ENCODE data around the gene MBTPS1. TPM values are rescaled to one million over a fixed set of nuclear protein-coding genes. Genes with fewer than 3 reads are reported as not detected.

The MBTPS1 gene
- total RNA-seq, 1 donor from 2014 or later: 54.5 TPM

GRCh38 chr16:84048270-84048669, 68.5 kb downstream of the MBTPS1 start:
- DNase-seq (ENCODE audit: low spot score): no peak
- peaks cover 13% of the 10 kb centered on the region for H3K36me3 Mint-ChIP-seq (ENCODE audit: low read depth)
- no peak overlapping the region for H3K4me3 Mint-ChIP-seq
- intact Hi-C loops (cut with micrococcal nuclease): no loop called here
- no peak overlapping the region for H3K27ac Mint-ChIP-seq
- H3K9me3 Mint-ChIP-seq: no peaks in the 10 kb centered on the region
- H3K4me1 Mint-ChIP-seq (ENCODE audit: low read depth): no peaks in the 10 kb centered on the region
- H3K27me3 Mint-ChIP-seq (ENCODE audit: insufficient read depth): peaks cover 10% of the 10 kb centered on the region

DNA sequence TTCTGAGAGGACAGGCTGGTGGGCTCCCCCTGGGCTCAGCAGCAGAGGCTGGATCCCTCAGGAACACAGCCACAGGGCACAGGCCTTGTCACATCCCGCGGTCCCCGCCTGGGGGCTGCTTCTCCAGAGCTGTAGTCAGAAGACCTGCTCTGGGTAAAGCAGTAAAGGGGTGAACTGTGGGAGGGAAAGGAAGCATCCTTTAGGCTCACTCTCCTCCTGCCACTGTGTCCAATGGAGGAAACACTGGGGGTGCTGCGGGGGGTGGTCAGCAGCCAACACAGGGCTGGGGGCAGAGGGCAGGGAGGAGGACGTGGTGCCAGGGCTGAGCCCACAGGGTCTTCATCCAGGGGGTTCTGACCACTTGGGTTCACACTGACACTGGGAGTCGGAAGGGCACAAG, 69.1 kb downstream of the MBTPS1 start:
- Mint-ChIP-seq H3K36me3 (ENCODE audit: low read depth) (peaks cover 7% of the 10 kb centered on the region), H3K9me3 (no peaks in the 10 kb centered on the region)

GRCh38 chr16:84047206-84047605, 69.5 kb downstream of the MBTPS1 start:
- peaks cover 10% of the 10 kb centered on the region for H3K27me3 Mint-ChIP-seq (ENCODE audit: insufficient read depth)
- H3K4me1 Mint-ChIP-seq (ENCODE audit: low read depth): no peaks in the 10 kb centered on the region
- H3K4me3 Mint-ChIP-seq: no peak overlapping the region
- H3K27ac Mint-ChIP-seq: no peak overlapping the region
- DNase-seq (ENCODE audit: low spot score): no peak
- no peaks in the 10 kb centered on the region for H3K9me3 Mint-ChIP-seq
- peaks cover 4% of the 10 kb centered on the region for H3K36me3 Mint-ChIP-seq (ENCODE audit: low read depth)
- intact Hi-C loops (cut with micrococcal nuclease): no loop called here

More for the DNA sequence above, 69.1 kb downstream of the MBTPS1 start:
- Mint-ChIP-seq H3K4me3 (no peak overlapping the region), H3K27ac (no peak overlapping the region), H3K4me1 (ENCODE audit: low read depth) (no peaks in the 10 kb centered on the region), H3K27me3 (ENCODE audit: insufficient read depth) (peaks cover 10% of the 10 kb centered on the region)
- no peak for DNase-seq (ENCODE audit: low spot score)
- intact Hi-C loops (cut with micrococcal nuclease): no loop called here

- Mint-ChIP-seq H3K9me3 (no peaks in the 10 kb centered on the region), H3K4me1 (ENCODE audit: low read depth) (no peaks in the 10 kb centered on the region), H3K36me3 (ENCODE audit: low read depth) (peaks cover 3% of the 10 kb centered on the region), H3K27ac (no peak overlapping the region), H3K4me3 (no peak overlapping the region), H3K27me3 (ENCODE audit: insufficient read depth) (peaks cover 12% of the 10 kb centered on the region)
- no peak for DNase-seq (ENCODE audit: low spot score)
- intact Hi-C loops (cut with micrococcal nuclease): no loop called here
Observed at GRCh38 chr16:84045818-84046470, 70.8 kb downstream of the MBTPS1 start.

DNA sequence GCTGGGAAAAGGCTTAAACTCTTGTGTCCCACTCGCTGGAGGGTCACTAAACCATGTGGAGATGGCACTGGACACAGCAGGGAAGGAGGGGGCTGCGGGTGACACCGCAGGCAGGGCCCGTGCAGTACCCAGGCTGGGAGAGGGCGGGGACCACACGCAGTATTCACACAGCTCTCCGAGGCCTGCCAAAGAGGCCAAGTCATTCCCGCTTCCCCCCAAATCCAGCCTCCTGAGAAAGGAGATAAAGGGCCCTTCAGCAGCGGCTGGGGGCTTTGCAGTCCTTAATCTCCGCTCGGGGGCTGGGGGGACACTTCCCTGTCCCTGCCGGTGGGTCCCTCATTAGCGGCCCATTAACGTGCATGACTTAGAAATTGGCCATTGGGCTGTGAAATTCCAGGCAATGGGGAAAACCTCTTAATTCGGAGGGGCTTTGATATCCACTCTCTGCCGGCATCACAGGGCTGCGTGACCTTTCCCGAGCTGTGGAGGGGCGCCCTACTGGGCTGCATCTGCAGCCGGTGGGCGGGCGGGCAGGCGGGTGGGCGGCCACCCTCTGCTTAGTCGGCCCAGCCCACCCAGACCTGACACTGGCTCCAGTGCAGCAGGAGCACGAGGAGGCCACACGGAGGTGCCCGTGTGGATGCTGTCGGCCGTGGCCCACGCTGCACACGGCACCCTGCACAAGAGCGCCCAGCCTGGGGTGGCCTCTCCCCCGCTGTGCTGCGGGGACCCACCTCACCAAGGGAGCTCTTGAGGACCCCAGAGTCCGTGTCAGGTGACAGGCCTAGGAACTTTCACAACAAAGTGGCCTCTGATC, 71.5 kb downstream of the MBTPS1 start:
- H3K36me3 Mint-ChIP-seq (ENCODE audit: low read depth): no peaks in the 10 kb centered on the region
- peaks cover 12% of the 10 kb centered on the region for H3K27me3 Mint-ChIP-seq (ENCODE audit: insufficient read depth)
- no peaks in the 10 kb centered on the region for H3K4me1 Mint-ChIP-seq (ENCODE audit: low read depth)
- no peak overlapping the region for H3K27ac Mint-ChIP-seq
- H3K4me3 Mint-ChIP-seq: no peak overlapping the region
- intact Hi-C loops (cut with micrococcal nuclease): no loop called here
- DNase-seq (ENCODE audit: low spot score): no peak
- H3K9me3 Mint-ChIP-seq: no peaks in the 10 kb centered on the region

GRCh38 chr16:84044118-84044488, 72.6 kb downstream of the MBTPS1 start:
- intact Hi-C loops (cut with micrococcal nuclease): no loop called here
- H3K36me3 Mint-ChIP-seq (ENCODE audit: low read depth): no peaks in the 10 kb centered on the region
- H3K27me3 Mint-ChIP-seq (ENCODE audit: insufficient read depth): peaks cover 12% of the 10 kb centered on the region
- no peaks in the 10 kb centered on the region for H3K9me3 Mint-ChIP-seq
- DNase-seq (ENCODE audit: low spot score): no peak
- no peak overlapping the region for H3K27ac Mint-ChIP-seq
- no peak overlapping the region for H3K4me3 Mint-ChIP-seq
- H3K4me1 Mint-ChIP-seq (ENCODE audit: low read depth): no peaks in the 10 kb centered on the region

DNA sequence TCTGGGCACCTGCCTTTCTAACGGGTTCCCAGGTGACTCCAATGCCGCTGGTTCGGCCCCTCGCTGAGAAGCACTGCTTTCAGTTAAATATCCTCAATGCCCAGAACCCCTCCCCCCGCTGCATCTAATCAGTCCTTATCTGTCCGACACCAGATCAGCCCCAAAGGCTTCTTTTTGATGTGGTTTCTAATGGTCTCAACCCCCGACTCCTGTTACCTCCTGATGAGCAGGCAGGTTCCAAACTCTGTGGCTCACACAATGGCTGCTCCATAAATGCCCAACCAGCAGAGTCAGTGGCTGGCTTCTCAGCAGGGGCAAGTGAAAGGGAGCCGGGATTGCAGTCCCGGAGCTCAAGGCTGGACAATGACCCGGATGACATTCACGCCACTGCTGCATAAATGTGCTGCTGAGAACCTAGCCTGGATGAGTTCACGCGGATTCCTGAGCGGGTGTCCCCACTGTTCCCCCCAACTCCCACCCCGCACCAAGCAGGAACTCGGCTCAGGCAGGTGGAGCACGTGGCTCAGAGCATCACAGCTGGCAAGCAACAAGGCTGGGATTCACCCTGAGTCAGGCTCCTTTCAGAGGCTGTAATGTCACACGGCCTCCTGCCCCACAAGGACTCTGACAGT, 73.1 kb downstream of the MBTPS1 start:
- no peak for DNase-seq (ENCODE audit: low spot score)
- intact Hi-C loops (cut with micrococcal nuclease): no loop called here
- H3K27me3 Mint-ChIP-seq (ENCODE audit: insufficient read depth): peaks cover 15% of the 10 kb centered on the region
- no peaks in the 10 kb centered on the region for H3K9me3 Mint-ChIP-seq
- no peak overlapping the region for H3K27ac Mint-ChIP-seq
- no peak overlapping the region for H3K4me3 Mint-ChIP-seq
- H3K4me1 Mint-ChIP-seq (ENCODE audit: low read depth): no peaks in the 10 kb centered on the region
- H3K36me3 Mint-ChIP-seq (ENCODE audit: low read depth): no peaks in the 10 kb centered on the region

DNA sequence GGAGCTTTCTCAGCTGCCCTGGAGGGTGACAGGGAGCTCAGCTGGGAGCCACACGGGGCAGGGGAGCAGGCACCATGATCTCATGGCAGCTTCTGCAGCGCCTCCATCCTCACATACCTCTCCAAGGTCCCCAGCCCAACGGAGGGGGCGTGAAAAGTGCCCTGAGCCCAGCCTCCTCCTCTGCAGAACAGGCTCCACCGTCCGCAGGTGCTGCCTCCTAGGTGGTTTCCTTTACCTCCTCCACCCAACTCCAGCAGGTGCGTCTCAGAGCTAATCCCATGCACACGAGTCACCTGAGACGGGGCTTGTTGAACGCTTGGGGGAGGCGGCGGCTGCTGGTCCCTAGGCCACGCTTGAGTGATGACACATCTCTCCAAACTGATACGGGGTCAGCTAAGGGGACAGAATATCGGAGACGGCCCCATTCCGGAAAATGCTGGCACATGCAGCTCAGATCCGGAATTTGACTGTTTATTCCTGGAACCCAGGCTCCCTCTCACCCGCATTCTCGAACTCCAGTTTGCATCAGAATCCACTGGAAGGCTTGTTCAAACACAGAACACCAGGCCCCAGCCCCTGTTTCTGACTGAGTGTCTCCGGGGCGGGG, 73.8 kb downstream of the MBTPS1 start:
- H3K27ac Mint-ChIP-seq: no peak overlapping the region
- no peaks in the 10 kb centered on the region for H3K4me1 Mint-ChIP-seq (ENCODE audit: low read depth)
- DNase-seq (ENCODE audit: low spot score): no peak
- H3K4me3 Mint-ChIP-seq: no peak overlapping the region
- no peaks in the 10 kb centered on the region for H3K9me3 Mint-ChIP-seq
- intact Hi-C loops (cut with micrococcal nuclease): no loop called here
- no peaks in the 10 kb centered on the region for H3K36me3 Mint-ChIP-seq (ENCODE audit: low read depth)
- peaks cover 15% of the 10 kb centered on the region for H3K27me3 Mint-ChIP-seq (ENCODE audit: insufficient read depth)

- no peak within 1 kb of the TSS for H3K27ac Mint-ChIP-seq
- intact Hi-C loops (cut with micrococcal nuclease): no loop called here
- no peaks in the 10 kb centered on the region for H3K36me3 Mint-ChIP-seq (ENCODE audit: low read depth)
- no peaks in the 10 kb centered on the region for H3K4me1 Mint-ChIP-seq (ENCODE audit: low read depth)
- peaks cover 15% of the 10 kb centered on the region for H3K27me3 Mint-ChIP-seq (ENCODE audit: insufficient read depth)
- no peak for DNase-seq (ENCODE audit: low spot score)
- H3K9me3 Mint-ChIP-seq: no peaks in the 10 kb centered on the region
- H3K4me3 Mint-ChIP-seq: no peak within 1 kb of the TSS
Observed at GRCh38 chr16:84042308-84042878, 74.3 kb downstream of the MBTPS1 start, which contains the start of gene SLC38A8. Gene SLC38A8, minus strand, starts transcription at chr16:84042795. Its CDS starts 638 bp downstream, at chr16:84042157.

DNA sequence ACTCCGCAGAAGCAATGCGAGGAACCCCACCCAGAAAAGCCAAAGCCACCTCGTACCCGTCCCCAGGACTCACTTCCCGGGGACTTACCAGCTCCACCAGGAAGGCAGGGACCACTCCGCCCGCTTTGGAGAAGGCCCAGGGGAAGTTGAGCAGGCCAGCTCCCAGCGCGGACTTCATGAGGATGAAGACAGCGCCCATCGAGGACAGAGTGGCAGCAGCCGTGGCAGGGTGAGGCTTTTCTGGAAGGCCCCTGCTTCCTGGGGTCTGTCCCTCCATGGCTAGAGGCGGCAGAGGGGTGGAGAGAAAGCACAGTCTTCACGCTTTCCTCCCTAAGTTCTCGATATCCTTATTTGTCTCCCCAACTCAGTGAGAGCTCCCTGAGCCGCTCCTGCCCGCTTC, 74.9 kb downstream of the MBTPS1 start:
- H3K4me3 Mint-ChIP-seq: no peak overlapping the region
- H3K4me1 Mint-ChIP-seq (ENCODE audit: low read depth): no peaks in the 10 kb centered on the region
- DNase-seq (ENCODE audit: low spot score): no peak
- no peaks in the 10 kb centered on the region for H3K9me3 Mint-ChIP-seq
- intact Hi-C loops (cut with micrococcal nuclease): no loop called here
- H3K36me3 Mint-ChIP-seq (ENCODE audit: low read depth): no peaks in the 10 kb centered on the region
- H3K27me3 Mint-ChIP-seq (ENCODE audit: insufficient read depth): peaks cover 15% of the 10 kb centered on the region
- H3K27ac Mint-ChIP-seq: no peak overlapping the region

DNA sequence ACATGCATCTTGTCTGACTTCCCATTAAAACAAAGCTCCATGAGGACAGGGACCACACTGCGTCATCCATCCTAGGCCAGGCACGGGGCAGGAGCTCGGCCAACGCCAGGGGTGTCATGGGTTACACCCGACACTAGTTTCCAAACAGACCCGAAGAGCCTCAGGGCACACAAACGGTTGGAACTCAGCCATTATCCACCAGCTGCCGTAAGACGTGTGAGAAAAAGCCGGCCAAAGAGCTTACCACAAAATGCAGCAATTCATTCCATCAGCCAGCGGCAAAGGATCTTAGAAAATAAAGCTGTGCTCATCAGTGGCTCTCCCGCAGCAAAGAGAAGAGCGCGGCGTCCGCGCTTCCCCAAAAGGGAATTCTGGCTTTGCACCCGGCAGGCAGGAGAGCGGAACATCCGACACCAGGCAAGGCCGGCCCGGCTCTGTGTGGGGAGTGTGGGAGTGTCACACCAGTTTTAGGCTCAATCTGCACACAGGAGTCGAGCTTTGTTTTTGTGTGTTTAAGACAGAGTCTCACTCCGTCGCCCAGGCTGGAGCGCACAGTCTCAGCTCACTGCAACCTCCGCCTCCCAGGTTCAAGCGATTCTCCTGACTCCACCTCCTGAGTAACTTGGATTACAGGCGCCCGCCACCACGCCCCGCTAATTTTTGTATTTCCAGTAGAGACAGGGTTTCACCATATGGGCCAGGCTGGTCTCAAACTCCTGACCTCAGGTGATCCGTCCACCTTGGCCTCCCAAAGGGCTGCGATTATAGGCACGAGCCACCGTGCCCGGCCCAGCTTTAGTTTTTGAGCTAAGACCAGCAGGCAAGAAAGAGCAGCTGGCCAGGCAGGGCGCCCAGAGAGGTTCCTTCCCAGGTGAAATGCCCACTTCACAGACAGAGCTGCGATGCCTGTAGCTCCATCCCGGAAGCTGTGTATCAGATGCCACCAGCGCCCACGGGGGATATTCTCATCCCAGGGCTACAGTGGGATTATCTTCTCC, 75.6 kb downstream of the MBTPS1 start:
- DNase-seq (ENCODE audit: low spot score): no peak
- Mint-ChIP-seq H3K4me1 (ENCODE audit: low read depth) (no peaks in the 10 kb centered on the region), H3K4me3 (no peak overlapping the region), H3K9me3 (peaks cover 4% of the 10 kb centered on the region), H3K27ac (no peak overlapping the region), H3K27me3 (ENCODE audit: insufficient read depth) (peaks cover 15% of the 10 kb centered on the region), H3K36me3 (ENCODE audit: low read depth) (no peaks in the 10 kb centered on the region)
- intact Hi-C loops (cut with micrococcal nuclease): no loop called here

All from activated T-helper 1 cell treated with anti-CD3 and anti-CD28 coated beads, Interleukin-12 subunit alpha, Interleukin-12 subunit beta, Interleukin-2, Interleukin-4 antibody, amounts not matched to agents 30 ng/mL and 10 ng/mL and 1 ng/mL, durations not matched to agents 14 hours and 24 hours and 36 hours (primary cell).